CD8-positive, alpha-beta memory T cell (primary cell): Measurements from ENCODE around the gene HEPACAM2. TPM values are rescaled to one million over a fixed set of nuclear protein-coding genes. Genes with fewer than 3 reads are reported as not detected.
A peak's percentile ranks its signal among the peaks of the same experiment; 100 is the strongest.

Experiments used
- CTCF ChIA-PET: fragments of 350-600 bp; sonication (Branson Sonifier 250); formaldehyde crosslinking; loops from one replicate; lab custom pipeline; 2021; ENCODE audit warnings: antibody characterized with exemption; lab: Charles Lee
- POLR2A ChIA-PET: fragments of 350-600 bp; sonication (Branson Sonifier 250); formaldehyde crosslinking; loops from one replicate; lab custom pipeline; 2021; ENCODE audit warnings: antibody characterized with exemption; lab: Charles Lee
- DNase-seq, 5 donors: peaks; one replicate each; pipeline versions ENCODE4 v3.0.0 to v3.0.0-alpha.2; 2020 to 2022; ENCODE audit warnings: mixed read lengths in 1 of 5
- H3K27ac ChIP-seq: one replicate; pipeline ENCODE4 v1.7.0; 2013; ENCODE audit warnings: low read depth, mild to moderate bottlenecking, low read length, moderate library complexity
- H3K27me3 ChIP-seq: 2 replicates; pipeline ENCODE4 v1.7.0; 2013; ENCODE audit warnings: low read length, mild to moderate bottlenecking; ENCODE audit not compliant: insufficient read depth, poor library complexity, severe bottlenecking
- H3K36me3 ChIP-seq: 2 replicates; pipeline ENCODE4 v1.7.0; 2013; ENCODE audit warnings: mild to moderate bottlenecking, low read length, moderate library complexity; ENCODE audit not compliant: insufficient read depth
- H3K4me1 ChIP-seq: 2 replicates; pipeline ENCODE4 v1.7.0; 2013; ENCODE audit warnings: mild to moderate bottlenecking, low read length, moderate library complexity; ENCODE audit not compliant: insufficient read depth
- H3K4me3 ChIP-seq: 2 replicates; pipeline ENCODE4 v1.7.0; 2013; ENCODE audit warnings: mild to moderate bottlenecking, low read length
- H3K9me3 ChIP-seq: 2 replicates; pipeline ENCODE4 v1.7.0; 2013; ENCODE audit warnings: mild to moderate bottlenecking, low read length
- H3K27ac Mint-ChIP-seq, 8 donors: one replicate each; pipeline ENCODE4 v1.8.0; 2020 to 2021; ENCODE audit warnings: mixed read lengths in 8 of 8, mild to moderate bottlenecking in 6 of 8, inconsistent platforms in 3 of 8, moderate library complexity in 3 of 8
- H3K27me3 Mint-ChIP-seq, 2 donors: one replicate each; pipeline ENCODE4 v1.8.0; 2020 to 2021; ENCODE audit warnings: mixed read lengths in 2 of 2, mild to moderate bottlenecking in 1 of 2, moderate library complexity in 1 of 2
- H3K36me3 Mint-ChIP-seq, 3 donors: one replicate each; pipeline ENCODE4 v1.8.0; 2020 to 2021; ENCODE audit warnings: mixed read lengths in 3 of 3, inconsistent platforms in 1 of 3, mild to moderate bottlenecking in 1 of 3
- H3K4me1 Mint-ChIP-seq, 3 donors: one replicate each; pipeline ENCODE4 v1.8.0; 2020 to 2021; ENCODE audit warnings: mixed read lengths in 3 of 3, inconsistent platforms in 1 of 3, mild to moderate bottlenecking in 1 of 3
- H3K4me3 Mint-ChIP-seq, 7 donors: one replicate each; pipeline ENCODE4 v1.8.0; 2020 to 2021; ENCODE audit warnings: mixed read lengths in 7 of 7, mild to moderate bottlenecking in 6 of 7, moderate library complexity in 4 of 7, inconsistent platforms in 2 of 7
- H3K9me3 Mint-ChIP-seq, 5 donors: one replicate each; pipeline ENCODE4 v1.8.0; 2020 to 2022; ENCODE audit warnings: mixed read lengths in 5 of 5, mild to moderate bottlenecking in 3 of 5, moderate library complexity in 2 of 5, inconsistent platforms in 1 of 5
- polyA plus RNA-seq: library from polyadenylated mRNA; unstranded; fragments of 300-500 nt; fragmentation: Illumina TruSeq; gene quantifications from one replicate; pipeline ENCODE4 v1.2.3, GENCODE V29; 2021
- total RNA-seq, 2 experiments: library from RNA; stranded (reverse); gene quantifications; one replicate each; pipeline ENCODE4 v1.2.3, GENCODE V29; 2021

The HEPACAM2 gene
- total and polyA plus RNA-seq, 3 experiments from 2014 or later, result 0.11 TPM; not detected in 2

DNA sequence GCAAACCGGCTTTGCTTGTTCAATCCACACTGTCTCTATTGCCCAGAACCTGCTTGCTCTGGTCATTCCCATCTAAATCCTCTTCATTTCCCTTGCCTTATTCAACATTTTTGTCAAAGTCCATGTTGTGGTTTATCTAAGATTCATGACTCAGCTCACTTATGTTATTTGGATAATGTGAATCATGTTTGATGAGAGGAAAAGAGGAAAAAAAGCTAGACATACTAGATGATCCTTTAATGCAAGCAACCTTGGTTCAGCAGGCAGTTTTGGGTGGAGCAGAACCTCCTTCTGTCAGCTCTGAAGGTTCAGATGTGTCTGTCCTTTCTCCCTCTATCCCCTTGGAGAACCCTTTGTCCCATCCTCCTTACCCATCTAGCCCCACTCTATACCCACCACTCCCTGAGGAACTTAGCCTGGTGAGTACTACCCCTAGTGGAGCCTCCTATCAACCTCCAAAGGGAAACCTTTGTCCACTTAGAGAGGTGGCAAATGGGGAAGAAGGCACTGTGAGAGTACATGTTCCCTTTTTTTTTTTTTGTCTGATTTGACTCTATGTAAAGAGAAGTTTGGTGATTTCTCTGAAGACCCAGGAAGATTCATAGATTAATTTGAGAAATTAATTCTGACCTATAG lies 76.0 kb downstream of the HEPACAM2 start:
- H3K27me3 ChIP-seq, result no peaks in the 10 kb centered on the region
- no peak for DNase-seq
- H3K9me3 ChIP-seq, result no peaks in the 10 kb centered on the region
- peaks cover 23% of the 10 kb centered on the region for H3K4me1 ChIP-seq
- no peak overlapping the region for H3K4me3 ChIP-seq
- H3K27me3 Mint-ChIP-seq, result no peaks in the 10 kb centered on the region
- H3K36me3 ChIP-seq, result no peaks in the 10 kb centered on the region
- H3K27ac ChIP-seq, result no peak overlapping the region
- CTCF ChIA-PET, result no interaction called here
- H3K27ac Mint-ChIP-seq, result no peak overlapping the region
- H3K9me3 Mint-ChIP-seq, result no peaks in the 10 kb centered on the region
- H3K4me1 Mint-ChIP-seq, result peaks cover 25 to 37% (median 32%) of the 10 kb centered on the region in 3 donors
- H3K36me3 Mint-ChIP-seq, result peaks cover 8 to 20% (median 14%) of the 10 kb centered on the region in 3 donors
- peak overlapping the region in 2 of 7 donors; percentile 10 to 70 for H3K4me3 Mint-ChIP-seq
- POLR2A ChIA-PET, result no interaction called here

DNA sequence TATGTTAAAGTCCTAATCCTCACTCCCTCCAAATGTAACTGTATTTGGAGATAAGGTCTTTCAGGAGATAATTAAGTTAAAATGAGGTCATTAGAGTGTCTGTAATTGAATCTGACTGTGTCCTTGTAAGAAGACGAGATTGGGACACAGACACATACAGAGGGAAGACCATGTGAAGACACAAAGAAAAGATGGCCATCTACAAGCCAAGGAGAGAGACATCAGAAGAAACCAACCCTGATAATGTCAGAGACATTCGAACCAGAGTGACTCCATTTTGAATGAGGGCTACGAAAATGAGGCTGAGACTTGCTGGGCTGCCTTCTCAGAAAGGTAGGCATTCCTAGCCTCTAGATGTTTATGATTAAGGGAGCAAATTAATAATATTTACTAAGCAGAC lies 77.5 kb downstream of the HEPACAM2 start:
- peaks cover 23% of the 10 kb centered on the region for H3K4me1 ChIP-seq
- CTCF ChIA-PET, result no interaction called here
- H3K9me3 ChIP-seq, result no peaks in the 10 kb centered on the region
- no peaks in the 10 kb centered on the region for H3K27me3 ChIP-seq
- POLR2A ChIA-PET, result no interaction called here
- Mint-ChIP-seq H3K27me3 (no peaks in the 10 kb centered on the region), H3K9me3 (no peaks in the 10 kb centered on the region), H3K36me3 (peaks cover 11 to 22% (median 17%) of the 10 kb centered on the region in 3 donors), H3K4me3 (peak overlapping the region; percentile 86 to 97 (median 94)), H3K4me1 (peaks cover 27 to 46% (median 36%) of the 10 kb centered on the region in 3 donors), H3K27ac (peak overlapping the region; percentile 67 to 97 (median 95))
- peaks cover 13% of the 10 kb centered on the region for H3K36me3 ChIP-seq
- no peak for DNase-seq
- H3K27ac ChIP-seq, result peak overlapping the region; percentile 7
- H3K4me3 ChIP-seq, result peak overlapping the region; percentile 62

DNA sequence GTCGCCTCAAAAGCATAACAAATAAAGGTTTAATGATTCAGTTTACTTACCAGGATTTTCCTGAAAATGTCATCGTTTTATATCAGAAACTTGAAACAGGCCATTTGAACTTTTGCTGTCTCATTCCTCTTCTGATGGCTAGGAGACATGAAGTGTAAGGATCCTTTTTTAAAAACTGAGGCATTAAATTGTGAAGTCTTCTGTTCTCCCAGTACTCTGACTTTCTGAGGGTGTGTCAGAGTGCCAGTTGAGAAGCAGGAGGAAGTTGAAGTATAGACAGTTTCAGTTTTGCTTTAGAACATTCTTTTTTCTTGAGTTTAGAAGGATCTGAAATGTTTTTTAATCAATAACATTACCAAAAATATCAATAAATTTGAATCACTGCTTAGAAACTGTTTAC lies 78.1 kb downstream of the HEPACAM2 start, which contains the start of gene SAMD9L:
TSS of gene SAMD9L (minus strand) at position 242 of the 400 bp plus-strand sequence. CDS start 12,414 bp downstream, outside the sequence.
- peak within 1 kb of the TSS; percentile 62 for H3K4me3 ChIP-seq
- CTCF ChIA-PET, result no interaction called here

DNA sequence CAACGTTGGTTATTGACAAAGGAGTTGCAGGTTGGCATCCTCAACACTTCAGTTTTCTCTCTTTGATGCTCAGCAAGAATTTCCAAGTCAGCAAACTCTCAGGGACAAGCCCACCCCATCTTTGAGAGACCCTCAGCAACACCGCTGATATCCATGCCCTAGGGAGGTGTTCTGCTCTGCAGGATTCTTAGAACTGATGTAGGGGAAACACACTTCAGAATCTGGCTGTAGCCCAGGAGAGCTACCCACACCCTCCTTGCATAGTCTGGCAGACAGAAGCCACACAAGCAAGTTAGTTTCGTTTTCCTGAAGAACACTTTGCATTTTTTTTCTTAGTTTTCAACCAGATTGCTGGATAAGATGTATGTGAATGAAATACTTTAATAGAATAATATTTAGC lies 78.9 kb downstream of the HEPACAM2 start:
- POLR2A ChIA-PET, result no interaction called here

More for the DNA sequence above, 78.1 kb downstream of the HEPACAM2 start, which contains the start of gene SAMD9L:
- peak within 1 kb of the TSS; percentile 67 to 97 (median 95) for H3K27ac Mint-ChIP-seq
- peak in 2 of 5 donors; percentile 12 to 15 for DNase-seq
- peak within 1 kb of the TSS; percentile 86 to 97 (median 94) for H3K4me3 Mint-ChIP-seq
- POLR2A ChIA-PET, result no interaction called here
- H3K36me3 Mint-ChIP-seq, result peaks cover 17 to 22% (median 17%) of the 10 kb centered on the region in 3 donors
- no peaks in the 10 kb centered on the region for H3K27me3 Mint-ChIP-seq
- H3K27me3 ChIP-seq, result no peaks in the 10 kb centered on the region
- H3K27ac ChIP-seq, result peak within 1 kb of the TSS; percentile 7
- H3K4me1 Mint-ChIP-seq, result peaks cover 31 to 51% (median 39%) of the 10 kb centered on the region in 3 donors
- H3K9me3 ChIP-seq, result no peaks in the 10 kb centered on the region
- H3K4me1 ChIP-seq, result peaks cover 23% of the 10 kb centered on the region
- H3K9me3 Mint-ChIP-seq, result no peaks in the 10 kb centered on the region
- H3K36me3 ChIP-seq, result peaks cover 18% of the 10 kb centered on the region

DNA sequence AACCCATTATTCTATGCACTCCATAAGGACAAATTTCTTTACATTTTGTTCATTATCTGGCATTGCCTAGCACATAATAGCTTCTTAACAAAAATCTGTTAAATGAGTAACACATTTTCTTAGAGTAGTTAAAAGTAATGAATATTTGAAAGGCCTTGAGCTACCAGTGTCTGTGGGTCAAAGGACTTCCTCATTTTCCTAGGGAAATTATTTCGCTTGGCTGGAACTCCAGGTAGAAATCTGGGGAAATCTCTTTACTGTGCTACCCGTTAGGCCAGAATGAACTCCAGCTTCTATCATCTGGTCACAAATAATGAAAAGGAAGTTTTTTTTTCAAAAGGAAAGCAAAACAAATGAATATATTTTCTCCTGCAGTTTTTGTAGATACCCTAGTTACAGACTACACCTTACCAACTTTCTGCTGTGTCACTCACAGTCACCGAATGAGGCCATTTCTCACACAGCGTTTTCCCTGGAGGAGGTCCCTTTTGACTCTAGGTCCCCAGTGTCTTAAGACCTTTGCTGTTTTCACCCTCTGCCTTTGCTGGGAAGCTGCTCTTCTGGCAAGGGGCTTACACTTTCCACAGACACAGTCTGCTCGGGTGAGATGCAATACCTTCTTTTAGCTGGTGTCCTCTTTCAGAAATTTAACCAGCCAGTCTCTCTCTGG lies 79.7 kb downstream of the HEPACAM2 start:
- Mint-ChIP-seq H3K27ac (peak overlapping the region in 6 of 8 donors; percentile 31 to 97 (median 92)), H3K36me3 (peaks cover 17 to 22% (median 21%) of the 10 kb centered on the region in 3 donors), H3K9me3 (no peaks in the 10 kb centered on the region), H3K27me3 (no peaks in the 10 kb centered on the region), H3K4me3 (peak overlapping the region; percentile 86 to 97 (median 94)), H3K4me1 (peaks cover 31 to 51% (median 39%) of the 10 kb centered on the region in 3 donors)
- no peaks in the 10 kb centered on the region for H3K9me3 ChIP-seq
- H3K27me3 ChIP-seq, result no peaks in the 10 kb centered on the region
- peaks cover 31% of the 10 kb centered on the region for H3K36me3 ChIP-seq
- ChIA-PET CTCF (no interaction called here), POLR2A (no interaction called here)
- H3K4me1 ChIP-seq, result peaks cover 23% of the 10 kb centered on the region
- H3K4me3 ChIP-seq, result peak overlapping the region; percentile 62
- no peak overlapping the region for H3K27ac ChIP-seq
- no peak for DNase-seq

More for the DNA sequence above, 78.9 kb downstream of the HEPACAM2 start:
- Histone ChIP-seq H3K27ac (peak overlapping the region; percentile 7), H3K9me3 (no peaks in the 10 kb centered on the region), H3K4me1 (peaks cover 23% of the 10 kb centered on the region), H3K27me3 (no peaks in the 10 kb centered on the region), H3K4me3 (peak overlapping the region; percentile 62), H3K36me3 (peaks cover 26% of the 10 kb centered on the region)
- no peaks in the 10 kb centered on the region for H3K9me3 Mint-ChIP-seq
- peak overlapping the region; percentile 86 to 97 (median 94) for H3K4me3 Mint-ChIP-seq
- H3K4me1 Mint-ChIP-seq, result peaks cover 31 to 51% (median 39%) of the 10 kb centered on the region in 3 donors
- peaks cover 17 to 22% (median 21%) of the 10 kb centered on the region in 3 donors for H3K36me3 Mint-ChIP-seq
- H3K27me3 Mint-ChIP-seq, result no peaks in the 10 kb centered on the region
- DNase-seq, result peak; percentile 6 to 60 (median 37)
- H3K27ac Mint-ChIP-seq, result peak overlapping the region; percentile 31 to 97 (median 90)
- CTCF ChIA-PET, result no interaction called here

DNA sequence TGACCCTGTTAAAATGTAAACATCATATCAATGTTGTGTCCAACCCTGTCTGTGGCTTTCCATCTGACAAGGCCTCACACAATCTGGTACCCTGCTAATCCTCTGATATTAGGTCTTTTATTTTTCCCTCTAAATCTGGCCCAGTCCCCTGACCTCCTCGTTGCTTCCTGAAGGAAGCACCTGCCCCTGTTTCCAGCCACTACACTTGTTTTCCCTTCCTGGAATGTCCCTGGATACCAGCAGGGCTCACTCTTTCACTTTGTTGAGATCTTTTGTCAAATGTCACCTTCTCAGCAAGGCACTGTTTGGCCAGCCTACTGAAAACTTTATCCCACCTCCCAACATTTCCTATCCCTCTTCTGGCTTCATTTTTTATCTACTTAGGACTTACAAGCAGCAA lies 80.2 kb downstream of the HEPACAM2 start:
- no peak overlapping the region for H3K4me3 ChIP-seq
- H3K27ac Mint-ChIP-seq, result peak overlapping the region in 5 of 8 donors; percentile 54 to 84 (median 66)

GRCh38 chr7:93145354-93145753 lies 80.9 kb downstream of the HEPACAM2 start:
- ChIA-PET POLR2A (no interaction called here), CTCF (interaction anchor here (1.2 kb wide), 2 partner anchors 51 to 87 kb away, joined by 3 read pairs; partner anchors contain the start of gene VPS50)
- H3K27ac Mint-ChIP-seq, result peak overlapping the region in 3 of 8 donors; percentile 66 to 84 (median 69)

More for the DNA sequence above, 80.2 kb downstream of the HEPACAM2 start:
- Histone ChIP-seq H3K27ac (no peak overlapping the region), H3K9me3 (no peaks in the 10 kb centered on the region), H3K27me3 (no peaks in the 10 kb centered on the region), H3K4me1 (peaks cover 23% of the 10 kb centered on the region), H3K36me3 (peaks cover 37% of the 10 kb centered on the region)
- POLR2A ChIA-PET, result no interaction called here
- peak overlapping the region; percentile 30 to 93 (median 37) for H3K4me3 Mint-ChIP-seq
- H3K4me1 Mint-ChIP-seq, result peaks cover 31 to 51% (median 39%) of the 10 kb centered on the region in 3 donors
- peaks cover 17 to 22% (median 21%) of the 10 kb centered on the region in 3 donors for H3K36me3 Mint-ChIP-seq
- H3K9me3 Mint-ChIP-seq, result no peaks in the 10 kb centered on the region
- no peaks in the 10 kb centered on the region for H3K27me3 Mint-ChIP-seq
- CTCF ChIA-PET, result no interaction called here
- DNase-seq, result no peak

More at GRCh38 chr7:93145354-93145753, 80.9 kb downstream of the HEPACAM2 start:
- Mint-ChIP-seq H3K27me3 (no peaks in the 10 kb centered on the region), H3K4me3 (peak overlapping the region in 5 of 7 donors; percentile 20 to 88 (median 39)), H3K9me3 (no peaks in the 10 kb centered on the region), H3K36me3 (peaks cover 17 to 22% (median 21%) of the 10 kb centered on the region in 3 donors), H3K4me1 (peaks cover 31 to 51% (median 39%) of the 10 kb centered on the region in 3 donors)
- peaks cover 23% of the 10 kb centered on the region for H3K4me1 ChIP-seq
- H3K27ac ChIP-seq, result no peak overlapping the region
- no peak for DNase-seq
- H3K27me3 ChIP-seq, result no peaks in the 10 kb centered on the region
- no peak overlapping the region for H3K4me3 ChIP-seq
- H3K36me3 ChIP-seq, result peaks cover 44% of the 10 kb centered on the region
- H3K9me3 ChIP-seq, result no peaks in the 10 kb centered on the region
